Type B pancreatic cell (in vitro differentiated cells): ENCODE data around the gene RPS6KA1. TPM values are rescaled to one million over a fixed set of nuclear protein-coding genes. Genes with fewer than 3 reads are reported as not detected.

ENCODE experiments used
- DNase-seq: peaks from one replicate; pipeline ENCODE4 v3.0.0; 2021; ENCODE audit warnings: mixed read lengths; ENCODE audit not compliant: unreplicated experiment; ENCODE audit errors: extremely low spot score
- H3K27ac Mint-ChIP-seq: 2 replicates; pipeline ENCODE4 v1.8.0; 2021; ENCODE audit warnings: mild to moderate bottlenecking, mixed read lengths
- H3K27me3 Mint-ChIP-seq: 2 replicates; pipeline ENCODE4 v1.8.0; 2021; ENCODE audit warnings: mixed read lengths
- H3K36me3 Mint-ChIP-seq: 2 replicates; pipeline ENCODE4 v1.8.0; 2021; ENCODE audit warnings: mixed read lengths
- H3K4me1 Mint-ChIP-seq: one replicate; pipeline ENCODE4 v1.8.0; 2021; ENCODE audit warnings: mixed read lengths; ENCODE audit not compliant: unreplicated experiment
- H3K4me3 Mint-ChIP-seq: 2 replicates; pipeline ENCODE4 v1.8.0; 2021; ENCODE audit warnings: mild to moderate bottlenecking, mixed read lengths
- H3K9me3 Mint-ChIP-seq: 2 replicates; pipeline ENCODE4 v1.8.0; 2021; ENCODE audit warnings: mixed read lengths
- total RNA-seq: library from RNA; stranded (reverse); gene quantifications from 2 replicates; pipeline ENCODE4 v1.2.1, GENCODE V29; 2021; ENCODE audit warnings: low replicate concordance
- TF ChIP-seq, protein P1 (sequence below): fragments of 200-600 bp; sonication (generic); conservative IDR thresholded peaks from 2 replicates; pipeline ENCODE4 v1.5.0; 2021; ENCODE audit warnings: antibody characterized with exemption, mild to moderate bottlenecking

RPS6KA1 gene
- total RNA-seq, 1 donor from 2014 or later, result 27.7 TPM

DNA sequence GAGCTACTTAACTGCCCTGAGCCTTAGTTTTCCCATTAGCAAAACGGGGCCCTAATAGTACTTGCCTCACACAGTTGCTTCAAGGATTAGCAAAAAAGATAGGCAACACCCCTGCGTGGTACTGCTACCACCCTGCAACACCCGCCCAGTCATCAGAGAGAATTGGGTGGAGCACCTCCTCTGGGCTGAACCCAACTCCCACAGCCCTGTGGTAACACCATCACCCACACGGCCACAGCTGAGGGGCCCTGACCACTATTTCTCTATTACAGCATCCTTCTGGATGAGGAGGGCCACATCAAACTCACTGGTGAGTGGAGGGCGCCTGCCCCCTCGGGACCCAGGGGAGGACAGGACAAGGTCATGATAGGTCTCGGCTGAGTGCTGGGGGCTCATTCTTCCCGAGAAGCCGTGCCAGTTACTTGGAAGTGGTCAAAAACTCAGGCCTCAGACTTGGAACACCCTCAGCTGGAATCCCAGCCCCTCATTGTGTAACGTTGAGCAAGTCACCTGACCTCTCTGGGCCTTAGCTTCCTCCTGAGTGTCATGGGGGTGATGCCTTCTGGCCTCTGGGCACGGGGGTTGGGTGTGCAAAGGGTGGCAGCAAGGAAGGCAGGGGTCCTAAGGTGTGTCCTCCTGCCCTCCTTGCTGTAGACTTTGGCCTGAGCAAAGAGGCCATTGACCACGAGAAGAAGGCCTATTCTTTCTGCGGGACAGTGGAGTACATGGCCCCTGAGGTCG is 24.6 kb downstream of the RPS6KA1 start:
- no peaks in the 10 kb centered on the region for H3K27me3 Mint-ChIP-seq
- H3K4me3 Mint-ChIP-seq, result no peak overlapping the region
- H3K4me1 Mint-ChIP-seq, result no peaks in the 10 kb centered on the region

DNA sequence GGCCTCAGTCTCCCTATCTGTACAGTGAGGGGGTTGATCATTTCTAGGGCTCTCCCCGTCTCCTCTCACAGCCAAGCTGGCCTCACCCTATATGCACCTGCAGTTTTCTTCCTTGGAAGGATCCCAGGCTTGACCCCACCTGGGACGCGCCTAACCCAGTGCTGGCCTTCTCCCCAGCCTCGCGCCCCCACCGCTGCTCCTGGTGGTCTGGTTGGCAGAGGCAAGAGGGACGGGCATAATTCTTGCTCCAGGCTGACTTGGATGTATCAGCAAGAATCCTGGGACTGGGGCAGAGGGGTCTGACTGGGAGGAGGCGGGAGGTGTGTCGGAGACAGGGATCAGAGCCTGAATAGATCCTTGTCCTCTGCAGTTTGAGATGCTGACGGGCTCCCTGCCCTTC is 25.2 kb downstream of the RPS6KA1 start:
- Mint-ChIP-seq H3K27ac (no peak overlapping the region), H3K4me3 (no peak overlapping the region), H3K36me3 (no peaks in the 10 kb centered on the region), H3K4me1 (no peaks in the 10 kb centered on the region), H3K27me3 (no peaks in the 10 kb centered on the region), H3K9me3 (no peaks in the 10 kb centered on the region)
- TF ChIP-seq, protein P1, sequence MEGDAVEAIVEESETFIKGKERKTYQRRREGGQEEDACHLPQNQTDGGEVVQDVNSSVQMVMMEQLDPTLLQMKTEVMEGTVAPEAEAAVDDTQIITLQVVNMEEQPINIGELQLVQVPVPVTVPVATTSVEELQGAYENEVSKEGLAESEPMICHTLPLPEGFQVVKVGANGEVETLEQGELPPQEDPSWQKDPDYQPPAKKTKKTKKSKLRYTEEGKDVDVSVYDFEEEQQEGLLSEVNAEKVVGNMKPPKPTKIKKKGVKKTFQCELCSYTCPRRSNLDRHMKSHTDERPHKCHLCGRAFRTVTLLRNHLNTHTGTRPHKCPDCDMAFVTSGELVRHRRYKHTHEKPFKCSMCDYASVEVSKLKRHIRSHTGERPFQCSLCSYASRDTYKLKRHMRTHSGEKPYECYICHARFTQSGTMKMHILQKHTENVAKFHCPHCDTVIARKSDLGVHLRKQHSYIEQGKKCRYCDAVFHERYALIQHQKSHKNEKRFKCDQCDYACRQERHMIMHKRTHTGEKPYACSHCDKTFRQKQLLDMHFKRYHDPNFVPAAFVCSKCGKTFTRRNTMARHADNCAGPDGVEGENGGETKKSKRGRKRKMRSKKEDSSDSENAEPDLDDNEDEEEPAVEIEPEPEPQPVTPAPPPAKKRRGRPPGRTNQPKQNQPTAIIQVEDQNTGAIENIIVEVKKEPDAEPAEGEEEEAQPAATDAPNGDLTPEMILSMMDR, result no peak
- DNase-seq, result no peak

More for the DNA sequence above, 24.6 kb downstream of the RPS6KA1 start:
- Mint-ChIP-seq H3K36me3 (no peaks in the 10 kb centered on the region), H3K9me3 (no peaks in the 10 kb centered on the region), H3K27ac (no peak overlapping the region)
- TF ChIP-seq, protein P1, result no peak
- DNase-seq, result no peak

DNA sequence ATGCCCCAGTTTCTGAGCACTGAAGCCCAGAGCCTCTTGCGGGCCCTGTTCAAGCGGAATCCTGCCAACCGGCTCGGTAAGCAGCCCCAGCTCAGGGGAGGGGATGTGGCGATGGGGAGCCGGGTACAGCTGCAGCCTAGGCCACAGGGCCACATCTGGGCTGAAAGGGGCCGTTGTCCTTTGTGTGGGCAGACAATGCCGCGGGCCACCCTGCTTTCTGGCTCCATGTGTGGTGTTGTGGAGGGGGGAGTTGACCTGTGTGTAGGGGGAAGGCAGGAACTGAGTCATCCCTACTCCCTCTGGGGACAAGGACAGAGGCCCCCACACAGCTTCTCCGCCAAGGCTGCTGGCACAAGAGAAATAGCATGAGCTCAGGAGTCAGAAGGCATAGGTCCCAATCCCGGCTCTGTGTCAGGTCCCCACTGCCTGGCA is 26.0 kb downstream of the RPS6KA1 start:
- no peak for DNase-seq
- H3K4me1 Mint-ChIP-seq, result no peaks in the 10 kb centered on the region
- no peak overlapping the region for H3K27ac Mint-ChIP-seq
- H3K4me3 Mint-ChIP-seq, result no peak overlapping the region
- no peaks in the 10 kb centered on the region for H3K27me3 Mint-ChIP-seq
- TF ChIP-seq, protein P1, result no peak
- no peaks in the 10 kb centered on the region for H3K9me3 Mint-ChIP-seq
- H3K36me3 Mint-ChIP-seq, result no peaks in the 10 kb centered on the region

GRCh38 chr1:26556111-26556510 is 26.6 kb downstream of the RPS6KA1 start:
- no peak overlapping the region for H3K27ac Mint-ChIP-seq
- TF ChIP-seq, protein P1, result no peak

GRCh38 chr1:26557008-26557407 is 27.4 kb downstream of the RPS6KA1 start:
- TF ChIP-seq, protein P1, result no peak
- Mint-ChIP-seq H3K27ac (no peak overlapping the region), H3K4me1 (no peaks in the 10 kb centered on the region), H3K36me3 (no peaks in the 10 kb centered on the region), H3K9me3 (no peaks in the 10 kb centered on the region), H3K4me3 (no peak overlapping the region), H3K27me3 (no peaks in the 10 kb centered on the region)
- no peak for DNase-seq

More at GRCh38 chr1:26556111-26556510, 26.6 kb downstream of the RPS6KA1 start:
- Mint-ChIP-seq H3K27me3 (no peaks in the 10 kb centered on the region), H3K9me3 (no peaks in the 10 kb centered on the region), H3K4me1 (no peaks in the 10 kb centered on the region), H3K36me3 (no peaks in the 10 kb centered on the region), H3K4me3 (no peak overlapping the region)
- DNase-seq, result no peak
